ENCODE data around the gene HS2ST1. TPM values are rescaled to one million over a fixed set of nuclear protein-coding genes. Genes with fewer than 3 reads are reported as not detected.

The HS2ST1 gene
- polyA plus RNA-seq, 2 of the 4 experiments (the other 2 are of a cell fraction), result 15.7 to 26.7 TPM

GRCh38 chr1:87126886-87127505 is 212.6 kb downstream of the HS2ST1 start:
- Histone ChIP-seq H3K4me3 (no peak overlapping the region), H3K4me2 (no peak overlapping the region), H3K9me3 (no peaks in the 10 kb centered on the region), H3K27ac (no peak overlapping the region), H3K4me1 (no peaks in the 10 kb centered on the region)
- DNase-seq (ENCODE audit: low read depth in 1 of 2, low spot score in 1 of 2), result no peak
- no peak for ATAC-seq
- CTCF ChIA-PET, result no interaction called here
- no peak for FAIRE-seq
- POLR2A ChIA-PET, result no interaction called here
- WGBS (ENCODE audit: missing lambda C conversion rate), result 69% methylated on average over 6 of the region's 6 CpGs
- TF ChIP-seq PHF8 (IDR thresholded peaks at IDR 0.05; ENCODE audit: borderline replicate concordance, low read depth) (no peak), NFE2L2 (conservative IDR thresholded peaks at IDR 0.05; ENCODE audit: low read length) (no peak), MAZ (IDR thresholded peaks at IDR 0.05; ENCODE audit: borderline replicate concordance, low read depth, low read length) (no peak), TP53 (CRISPR knock-in tag; IDR thresholded peaks at IDR 0.05) (no peak), BCL3 (IDR thresholded peaks at IDR 0.05) (no peak), ELK1 (IDR thresholded peaks at IDR 0.05; ENCODE audit: low read depth, low read length) (no peak), EHMT2 (IDR thresholded peaks at IDR 0.05; ENCODE audit: low read depth) (no peak), RFX5 (IDR thresholded peaks at IDR 0.05) (no peak), ZNF302 (CRISPR knock-in tag; IDR thresholded peaks at IDR 0.05) (no peak), PBX3 (IDR thresholded peaks at IDR 0.05) (no peak), POLR2AphosphoS2 (conservative IDR thresholded peaks at IDR 0.05; ENCODE audit: low read length) (no peak), HES2 (IDR thresholded peaks at IDR 0.05) (no peak), MYC (IDR thresholded peaks at IDR 0.05; ENCODE audit: borderline replicate concordance, low read length) (no peak), REST (IDR thresholded peaks at IDR 0.05) (no peak), EP300 (IDR thresholded peaks at IDR 0.05) (no peak), HMGXB4 (CRISPR knock-in tag; IDR thresholded peaks at IDR 0.05; ENCODE audit: borderline replicate concordance) (no peak), USF2 (IDR thresholded peaks at IDR 0.05) (no peak)
